Astrocyte of the cerebellum (primary cell): ENCODE measurements around the gene GALM.
A peak's percentile ranks its signal among the peaks of the same experiment; 100 is the strongest.

Source experiments
- DNase-seq: peaks from one replicate; pipeline ENCODE4 v3.0.0-alpha.2; 2011; ENCODE audit warnings: low read depth
- H3K4me3 ChIP-seq: 2 replicates; pipeline ENCODE4 v1.5.1; 2011; ENCODE audit warnings: mild to moderate bottlenecking, low read depth, low read length, moderate library complexity
- in situ Hi-C: cut with HindIII; loops from 2 replicates; pipeline ENCODE4 v1.10.0; 2017; ENCODE audit warnings: low sequenced_read_pairs
- TF ChIP-seq, protein P1 (sequence below): IDR thresholded peaks from 2 replicates; pipeline ENCODE4 v1.5.1; 2012; ENCODE audit warnings: low read length, low read depth, moderate library complexity, mild to moderate bottlenecking; ENCODE audit errors: missing control alignments

GALM gene

DNA sequence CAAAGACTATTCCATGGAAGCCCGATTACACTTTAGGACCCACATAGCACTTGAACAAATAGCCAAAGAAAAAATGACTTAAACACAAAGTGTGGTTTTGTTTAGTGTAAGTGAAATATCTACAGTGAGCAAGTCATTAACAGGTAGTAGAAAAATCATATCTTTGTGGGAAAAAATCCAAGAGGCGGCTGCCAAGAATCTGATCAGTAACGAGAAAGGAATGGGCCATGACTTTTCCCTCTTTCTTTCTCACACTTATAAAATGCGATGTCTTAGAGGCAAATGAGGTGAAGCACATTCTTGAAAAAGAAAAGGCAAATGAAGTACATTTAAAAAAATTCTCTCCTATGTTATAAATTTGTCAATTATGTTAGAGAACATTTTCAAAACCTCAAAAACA is 99.2 kb downstream of the GALM start:
- TF ChIP-seq, protein P1, sequence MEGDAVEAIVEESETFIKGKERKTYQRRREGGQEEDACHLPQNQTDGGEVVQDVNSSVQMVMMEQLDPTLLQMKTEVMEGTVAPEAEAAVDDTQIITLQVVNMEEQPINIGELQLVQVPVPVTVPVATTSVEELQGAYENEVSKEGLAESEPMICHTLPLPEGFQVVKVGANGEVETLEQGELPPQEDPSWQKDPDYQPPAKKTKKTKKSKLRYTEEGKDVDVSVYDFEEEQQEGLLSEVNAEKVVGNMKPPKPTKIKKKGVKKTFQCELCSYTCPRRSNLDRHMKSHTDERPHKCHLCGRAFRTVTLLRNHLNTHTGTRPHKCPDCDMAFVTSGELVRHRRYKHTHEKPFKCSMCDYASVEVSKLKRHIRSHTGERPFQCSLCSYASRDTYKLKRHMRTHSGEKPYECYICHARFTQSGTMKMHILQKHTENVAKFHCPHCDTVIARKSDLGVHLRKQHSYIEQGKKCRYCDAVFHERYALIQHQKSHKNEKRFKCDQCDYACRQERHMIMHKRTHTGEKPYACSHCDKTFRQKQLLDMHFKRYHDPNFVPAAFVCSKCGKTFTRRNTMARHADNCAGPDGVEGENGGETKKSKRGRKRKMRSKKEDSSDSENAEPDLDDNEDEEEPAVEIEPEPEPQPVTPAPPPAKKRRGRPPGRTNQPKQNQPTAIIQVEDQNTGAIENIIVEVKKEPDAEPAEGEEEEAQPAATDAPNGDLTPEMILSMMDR: no peak
- no peak overlapping the region for H3K4me3 ChIP-seq
- in situ Hi-C loops: no loop called here
- DNase-seq: peak; percentile 80

DNA sequence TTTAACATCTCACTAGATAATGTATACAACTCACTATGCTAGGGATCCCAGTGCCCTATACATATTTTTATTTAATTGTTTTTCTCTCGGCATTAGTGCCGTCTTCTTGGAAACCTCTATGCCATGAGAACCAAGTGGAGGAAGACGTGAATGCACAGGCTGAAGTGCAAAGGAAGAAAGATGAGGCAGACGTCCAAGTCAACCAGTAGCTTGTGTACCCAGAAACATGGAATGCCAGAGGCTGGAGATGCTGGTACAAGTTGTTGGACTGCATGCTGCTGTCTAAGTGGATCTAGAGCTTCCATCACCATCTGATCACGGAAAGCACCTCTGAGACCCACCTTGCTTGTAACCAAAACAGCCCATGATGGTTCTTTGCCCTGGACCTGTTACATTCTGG is 99.6 kb downstream of the GALM start:
- H3K4me3 ChIP-seq: no peak overlapping the region
- in situ Hi-C loops: no loop called here
- TF ChIP-seq, protein P1: no peak
- DNase-seq: no peak

DNA sequence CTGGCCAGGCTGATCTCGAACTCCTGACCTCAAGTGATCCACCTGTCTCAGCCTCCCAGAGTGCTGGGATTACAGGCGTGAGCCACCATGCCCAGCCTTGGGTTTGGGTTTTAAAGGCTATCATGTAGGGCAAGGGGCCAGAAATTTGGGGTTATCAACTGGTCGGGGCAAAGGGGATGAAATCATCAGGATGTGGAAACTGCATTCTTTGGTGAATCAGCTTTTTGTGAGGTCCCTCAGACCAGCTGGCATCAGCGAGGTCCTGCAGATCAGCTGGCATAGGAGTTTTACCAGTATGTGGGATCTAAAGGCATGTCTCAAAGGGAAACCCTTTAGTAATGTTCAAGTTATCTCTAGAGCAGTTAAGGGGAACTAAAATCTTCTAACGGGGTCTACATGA is 105.7 kb downstream of the GALM start:
- TF ChIP-seq, protein P1: no peak
- in situ Hi-C loops: no loop called here
- no peak for DNase-seq
- no peak overlapping the region for H3K4me3 ChIP-seq

DNA sequence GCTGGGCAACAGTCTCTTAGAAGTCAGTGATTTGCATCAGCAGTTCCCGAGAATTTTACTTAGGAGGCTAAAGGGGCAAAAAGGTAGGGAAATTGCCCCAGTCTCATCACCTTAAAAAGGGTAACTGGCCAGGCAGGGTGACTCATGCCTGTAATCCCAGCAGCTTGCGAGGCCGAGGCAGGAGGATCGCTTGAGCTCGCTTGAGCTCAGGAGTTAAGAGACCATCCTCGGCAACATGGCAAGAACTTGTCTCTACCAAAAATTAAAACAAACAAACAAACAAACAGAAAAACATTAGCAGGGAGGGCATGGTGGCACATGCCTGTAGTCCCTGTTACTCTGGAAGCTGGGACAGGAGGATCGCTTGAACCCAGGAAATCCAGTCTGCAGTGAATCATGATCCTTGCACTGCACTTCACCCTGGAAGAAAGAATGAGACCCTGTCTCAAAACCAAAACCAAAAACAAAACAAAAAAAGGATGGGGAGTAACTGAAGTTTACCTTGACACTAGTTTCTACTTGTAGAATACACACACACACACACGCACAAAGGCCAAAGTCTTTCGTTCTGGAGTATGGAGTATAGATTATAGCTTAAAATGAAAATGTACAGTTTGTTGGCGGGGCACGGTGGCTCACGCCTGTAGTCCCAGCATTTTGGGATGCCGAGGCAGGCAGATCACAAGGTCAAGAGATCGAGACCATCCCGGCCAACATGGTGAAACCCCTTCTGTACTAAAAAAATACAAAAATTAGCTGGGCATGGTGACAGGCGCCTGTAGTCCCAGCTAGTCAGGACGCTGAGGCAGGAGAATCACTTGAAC is 109.4 kb downstream of the GALM start:
- no peak for DNase-seq
- H3K4me3 ChIP-seq: no peak overlapping the region
- TF ChIP-seq, protein P1: no peak
- in situ Hi-C loops: no loop called here

DNA sequence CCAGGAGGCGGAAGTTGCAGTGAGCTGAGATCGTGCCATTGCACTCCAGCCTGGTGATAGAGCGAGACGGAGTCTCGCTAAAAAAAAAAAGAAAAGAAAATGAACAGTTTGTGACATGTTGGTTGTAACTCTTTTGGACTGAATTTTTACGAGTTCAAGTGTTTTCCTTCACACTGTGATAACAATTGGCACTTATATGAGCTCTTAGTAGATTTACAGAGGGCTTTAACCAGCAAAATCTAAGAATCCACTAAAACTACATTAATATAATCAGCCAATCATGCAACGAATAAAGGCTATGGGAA is 110.0 kb downstream of the GALM start:
- TF ChIP-seq, protein P1: no peak
- no peak overlapping the region for H3K4me3 ChIP-seq
- DNase-seq: no peak
- in situ Hi-C loops: no loop called here

DNA sequence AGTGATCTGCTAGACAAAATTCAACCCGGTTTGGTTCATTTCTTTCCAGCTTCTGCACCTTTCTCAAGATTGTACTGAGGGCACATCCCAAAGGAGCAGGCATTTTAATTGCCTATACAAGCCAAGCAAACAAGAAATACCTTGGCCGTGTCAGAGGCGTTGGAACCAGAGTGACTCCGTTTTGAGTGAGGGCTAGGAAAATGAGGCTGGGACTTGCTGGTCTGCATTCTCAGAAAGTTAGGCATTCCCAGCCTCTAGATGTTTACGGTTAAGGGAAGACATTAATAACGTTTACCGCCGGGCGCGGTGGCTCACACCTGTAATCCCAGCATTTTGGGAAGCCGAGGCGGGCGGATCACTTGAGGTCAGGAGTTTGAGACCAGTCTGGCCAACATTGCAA is 110.6 kb downstream of the GALM start:
- TF ChIP-seq, protein P1: no peak
- H3K4me3 ChIP-seq: no peak overlapping the region
- in situ Hi-C loops: no loop called here
- no peak for DNase-seq
